Uterus (tissue), 2 donors: ENCODE results near the gene SEPTIN7.

Source experiments
- CTCF ChIP-seq, 4 experiments: fragments of 200-600 bp in 2 of 4; fragments of 450-650 bp in 2 of 4; sonication (generic) in 2 of 4; IDR thresholded peaks; one replicate each; pipeline ENCODE4 v1.5.1; 2016 to 2019; ENCODE audit warnings: antibody characterized with exemption in 4 of 4, mild to moderate bottlenecking in 2 of 4, moderate library complexity in 1 of 4
- POLR2A ChIP-seq, 2 donors: fragments of 450-650 bp; IDR thresholded peaks; one replicate each; pipeline ENCODE4 v1.6.1; 2016; ENCODE audit warnings: antibody characterized with exemption in 2 of 2, mild to moderate bottlenecking in 1 of 2, moderate library complexity in 1 of 2

- TF ChIP-seq CTCF (IDR thresholded peaks at IDR 0.05) (no peak), POLR2A (IDR thresholded peaks at IDR 0.05) (no peak)
These were observed 42.4 kb upstream of the SEPTIN7 start for GRCh38 chr7:35758421-35758820.
